ENCODE data around the gene TYROBP. TPM values are rescaled to one million over a fixed set of nuclear protein-coding genes. Genes with fewer than 3 reads are reported as not detected.
"Not testable (repeated sequence)": the region's sequence is repeated elsewhere in the genome, so short reads cannot be mapped to it uniquely, and the experiment has no call there.

The TYROBP gene
- not detected for total RNA-seq

GRCh38 chr19:35908010-35908441 lies at the start of gene TYROBP:
Gene TYROBP, minus strand, starts transcription at chr19:35908295. Its CDS starts 67 bp downstream, at chr19:35908228.
- Mint-ChIP-seq H3K9me3 (no peaks in the 10 kb centered on the region), H3K4me3 (no peak within 1 kb of the TSS), H3K4me1 (peaks cover 49% of the 10 kb centered on the region)

GRCh38 chr19:35957411-35957810 lies 49.3 kb upstream of the TYROBP start:
- H3K4me1 Mint-ChIP-seq, result peaks cover 25% of the 10 kb centered on the region
- not testable (repeated sequence) for DNase-seq, H3K9me3 Mint-ChIP-seq, H3K4me3 Mint-ChIP-seq, H3K27me3 Mint-ChIP-seq, H3K27ac Mint-ChIP-seq, H3K36me3 Mint-ChIP-seq

More at GRCh38 chr19:35908010-35908441, at the start of gene TYROBP:
- DNase-seq, result no peak
- Mint-ChIP-seq H3K27ac (no peak within 1 kb of the TSS), H3K36me3 (peaks cover 3% of the 10 kb centered on the region), H3K27me3 (no peaks in the 10 kb centered on the region)

DNA sequence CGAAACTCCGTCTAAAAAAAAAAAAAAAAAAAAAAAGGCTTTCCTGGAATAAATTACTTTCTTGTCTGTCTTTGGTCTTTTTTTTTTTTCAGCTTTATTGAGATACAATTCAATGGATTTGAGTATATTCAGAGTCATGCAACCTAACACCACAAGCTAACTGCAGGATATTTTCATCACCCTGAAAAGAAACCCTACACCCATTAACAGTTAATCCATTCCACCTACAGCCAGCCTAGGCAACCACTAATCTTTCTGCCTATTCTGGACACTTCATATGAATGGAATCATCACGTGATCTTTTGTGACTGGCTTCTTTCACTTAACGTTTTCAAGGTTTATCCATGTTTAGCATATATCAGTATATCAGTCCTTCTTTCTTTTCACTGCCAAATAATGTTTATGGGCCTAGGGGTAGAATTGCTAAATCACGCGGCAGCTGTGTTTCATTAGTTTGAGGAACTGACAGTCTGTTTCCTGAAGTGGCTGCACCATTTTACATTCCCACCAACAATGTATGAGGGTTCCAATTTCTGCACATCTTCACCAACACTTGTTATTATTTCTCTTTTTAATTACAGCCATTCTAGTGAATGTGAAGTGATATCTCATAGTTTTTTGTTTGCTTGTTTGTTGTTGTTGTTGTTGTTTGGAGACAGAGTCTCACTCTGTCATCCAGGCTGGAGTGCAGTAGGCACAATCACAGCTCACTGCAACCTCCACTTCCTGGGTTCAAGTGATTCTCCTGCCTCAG lies 48.0 kb upstream of the TYROBP start:
- peaks cover 3% of the 10 kb centered on the region for H3K9me3 Mint-ChIP-seq
- H3K4me1 Mint-ChIP-seq, result peaks cover 28% of the 10 kb centered on the region
- DNase-seq, result no peak
- no peak overlapping the region for H3K4me3 Mint-ChIP-seq
- peaks cover 5% of the 10 kb centered on the region for H3K27me3 Mint-ChIP-seq
- H3K27ac Mint-ChIP-seq, result no peak overlapping the region
- H3K36me3 Mint-ChIP-seq, result no peaks in the 10 kb centered on the region

GRCh38 chr19:35949131-35949530 lies 41.0 kb upstream of the TYROBP start:
- H3K4me3 Mint-ChIP-seq, result no peak overlapping the region
- H3K9me3 Mint-ChIP-seq, result no peaks in the 10 kb centered on the region
- H3K36me3 Mint-ChIP-seq, result no peaks in the 10 kb centered on the region
- H3K27ac Mint-ChIP-seq, result no peak overlapping the region
- H3K4me1 Mint-ChIP-seq, result peaks cover 18% of the 10 kb centered on the region
- H3K27me3 Mint-ChIP-seq, result no peaks in the 10 kb centered on the region
- no peak for DNase-seq

- Mint-ChIP-seq H3K36me3 (no peaks in the 10 kb centered on the region), H3K9me3 (no peaks in the 10 kb centered on the region), H3K27me3 (no peaks in the 10 kb centered on the region), H3K4me3 (no peak overlapping the region), H3K27ac (no peak overlapping the region), H3K4me1 (no peaks in the 10 kb centered on the region)
- no peak for DNase-seq
These were observed 38.1 kb upstream of the TYROBP start for GRCh38 chr19:35946203-35946602.

DNA sequence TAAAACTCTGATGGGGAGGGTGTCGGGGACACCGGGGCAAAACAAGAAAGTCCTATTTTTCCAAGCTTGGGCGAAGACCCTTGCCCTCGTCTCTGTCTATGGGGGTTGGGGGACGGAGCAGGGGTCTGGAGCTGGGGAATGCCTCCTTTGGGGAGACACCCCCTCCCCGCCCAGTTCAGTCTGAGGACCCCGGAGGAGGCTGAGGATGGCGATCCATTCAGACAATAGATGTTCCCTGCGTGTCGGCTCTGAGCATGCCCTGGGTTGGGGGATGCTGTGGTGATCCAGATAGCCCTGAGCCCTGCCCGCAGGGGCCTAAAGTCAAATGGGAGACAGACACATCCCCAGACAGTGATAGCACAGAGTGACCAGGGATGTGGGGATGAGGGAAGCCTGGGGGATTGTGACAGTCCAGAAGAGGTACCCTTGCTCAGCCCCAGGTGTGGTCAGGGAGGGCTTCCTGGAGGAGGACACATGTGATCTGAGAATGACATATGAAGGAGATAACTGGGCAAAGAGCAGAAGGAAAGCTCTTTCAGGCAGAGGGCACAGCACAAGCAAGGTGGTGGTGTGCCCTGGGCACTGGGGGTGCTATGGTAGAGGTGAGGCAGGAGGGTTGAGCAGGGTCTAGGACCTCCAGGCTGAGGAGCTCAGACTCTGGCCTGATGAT lies 37.2 kb upstream of the TYROBP start:
- Mint-ChIP-seq H3K4me3 (no peak overlapping the region), H3K9me3 (no peaks in the 10 kb centered on the region), H3K36me3 (no peaks in the 10 kb centered on the region), H3K27me3 (no peaks in the 10 kb centered on the region), H3K4me1 (no peaks in the 10 kb centered on the region), H3K27ac (no peak overlapping the region)
- DNase-seq, result no peak

DNA sequence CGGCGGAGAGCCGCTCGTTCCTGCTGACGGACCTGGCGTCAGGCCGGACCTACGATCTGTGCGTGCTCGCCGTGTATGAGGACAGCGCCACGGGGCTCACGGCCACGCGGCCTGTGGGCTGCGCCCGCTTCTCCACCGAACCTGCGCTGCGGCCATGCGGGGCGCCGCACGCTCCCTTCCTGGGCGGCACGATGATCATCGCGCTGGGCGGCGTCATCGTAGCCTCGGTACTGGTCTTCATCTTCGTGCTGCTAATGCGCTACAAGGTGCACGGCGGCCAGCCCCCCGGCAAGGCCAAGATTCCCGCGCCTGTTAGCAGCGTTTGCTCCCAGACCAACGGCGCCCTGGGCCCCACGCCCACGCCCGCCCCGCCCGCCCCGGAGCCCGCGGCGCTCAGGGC lies 36.5 kb upstream of the TYROBP start:
- Mint-ChIP-seq H3K9me3 (no peaks in the 10 kb centered on the region), H3K4me3 (no peak overlapping the region), H3K27me3 (no peaks in the 10 kb centered on the region), H3K36me3 (no peaks in the 10 kb centered on the region), H3K27ac (no peak overlapping the region), H3K4me1 (no peaks in the 10 kb centered on the region)
- DNase-seq, result no peak

DNA sequence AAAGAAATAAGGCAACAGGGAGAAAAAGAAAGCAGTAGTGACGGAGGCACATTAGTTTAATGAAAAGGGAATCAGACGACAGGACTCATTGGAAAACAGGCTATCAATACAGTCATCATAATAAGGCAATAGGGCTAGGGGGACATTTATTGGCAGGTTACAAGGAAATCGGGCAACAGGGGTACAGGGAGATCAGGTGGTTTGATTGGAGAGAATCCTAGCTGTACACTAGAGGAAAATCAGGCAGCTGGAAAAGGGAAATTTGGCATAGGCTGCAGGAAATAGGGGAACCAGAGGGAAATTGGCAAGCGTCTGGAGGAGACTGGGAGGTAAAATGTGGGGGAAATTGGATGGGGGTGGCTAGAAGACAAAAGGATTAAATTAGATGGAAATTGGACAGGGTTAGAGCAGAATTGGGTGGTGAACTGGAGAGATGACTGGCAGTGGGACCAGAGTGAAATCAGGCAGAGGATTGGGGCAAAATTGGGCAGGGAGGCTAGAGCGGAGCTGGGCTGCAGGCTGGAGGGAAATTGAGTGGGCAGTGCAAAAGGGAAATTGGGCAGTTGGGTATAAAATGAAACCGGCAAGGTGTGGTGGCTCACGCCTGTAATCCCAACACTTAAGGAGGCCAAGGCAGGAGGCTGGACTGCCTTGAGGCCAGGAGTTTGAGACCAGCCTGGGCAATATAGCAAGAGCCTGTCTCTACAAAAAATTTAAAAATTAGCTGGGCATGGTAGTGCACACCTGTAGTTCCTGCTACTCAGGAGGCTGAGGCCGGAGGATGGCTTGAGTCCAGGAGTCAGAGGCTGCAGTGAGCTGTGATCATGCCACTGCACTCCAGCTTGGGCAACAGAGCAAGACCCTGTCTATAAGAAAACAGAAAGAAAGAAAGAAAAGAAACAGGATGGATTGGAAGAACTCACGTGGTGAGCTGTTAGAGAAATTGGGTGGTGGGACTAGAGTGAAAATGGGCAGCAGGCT lies 35.5 kb upstream of the TYROBP start:
- no peaks in the 10 kb centered on the region for H3K36me3 Mint-ChIP-seq
- no peak overlapping the region for H3K4me3 Mint-ChIP-seq
- H3K27me3 Mint-ChIP-seq, result no peaks in the 10 kb centered on the region
- no peaks in the 10 kb centered on the region for H3K9me3 Mint-ChIP-seq
- H3K4me1 Mint-ChIP-seq, result peaks cover 3% of the 10 kb centered on the region
- DNase-seq, result no peak
- no peak overlapping the region for H3K27ac Mint-ChIP-seq

DNA sequence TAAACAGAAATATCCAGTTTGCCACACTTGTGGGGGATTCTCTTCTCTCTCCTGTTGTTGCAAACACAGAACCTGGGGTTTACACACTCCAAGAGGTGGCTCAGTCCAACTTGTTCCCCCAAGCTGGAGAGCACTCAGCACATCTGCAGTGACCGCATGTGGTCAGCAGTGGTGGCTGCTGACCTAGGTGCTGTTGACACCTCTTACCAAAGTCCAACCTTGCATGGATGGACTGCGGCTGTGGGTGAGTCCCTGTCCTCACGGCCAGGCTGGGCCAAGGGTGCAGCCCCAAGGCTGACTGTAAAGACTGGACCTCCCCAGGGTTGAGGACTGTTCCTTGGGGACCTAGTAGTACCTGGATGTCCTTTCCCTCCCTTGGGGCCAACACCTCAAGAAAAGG lies 34.1 kb upstream of the TYROBP start:
- no peak overlapping the region for H3K27ac Mint-ChIP-seq
- peaks cover 14% of the 10 kb centered on the region for H3K4me1 Mint-ChIP-seq
- no peaks in the 10 kb centered on the region for H3K9me3 Mint-ChIP-seq
- H3K4me3 Mint-ChIP-seq, result no peak overlapping the region
- DNase-seq, result no peak
- no peaks in the 10 kb centered on the region for H3K36me3 Mint-ChIP-seq
- H3K27me3 Mint-ChIP-seq, result no peaks in the 10 kb centered on the region

GRCh38 chr19:35940839-35941238 lies 32.7 kb upstream of the TYROBP start:
- no peak overlapping the region for H3K27ac Mint-ChIP-seq

DNA sequence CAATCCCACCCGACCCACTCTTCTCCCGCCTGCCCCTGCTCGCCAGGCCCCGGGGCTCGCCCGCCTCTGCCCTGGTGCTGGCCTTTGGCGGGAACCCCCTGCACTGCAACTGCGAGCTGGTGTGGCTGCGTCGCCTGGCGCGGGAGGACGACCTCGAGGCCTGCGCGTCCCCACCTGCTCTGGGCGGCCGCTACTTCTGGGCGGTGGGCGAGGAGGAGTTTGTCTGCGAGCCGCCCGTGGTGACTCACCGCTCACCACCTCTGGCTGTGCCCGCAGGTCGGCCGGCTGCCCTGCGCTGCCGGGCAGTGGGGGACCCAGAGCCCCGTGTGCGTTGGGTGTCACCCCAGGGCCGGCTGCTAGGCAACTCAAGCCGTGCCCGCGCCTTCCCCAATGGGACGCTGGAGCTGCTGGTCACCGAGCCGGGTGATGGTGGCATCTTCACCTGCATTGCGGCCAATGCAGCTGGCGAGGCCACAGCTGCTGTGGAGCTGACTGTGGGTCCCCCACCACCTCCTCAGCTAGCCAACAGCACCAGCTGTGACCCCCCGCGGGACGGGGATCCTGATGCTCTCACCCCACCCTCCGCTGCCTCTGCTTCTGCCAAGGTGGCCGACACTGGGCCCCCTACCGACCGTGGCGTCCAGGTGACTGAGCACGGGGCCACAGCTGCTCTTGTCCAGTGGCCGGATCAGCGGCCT lies 32.1 kb upstream of the TYROBP start:
- Mint-ChIP-seq H3K27me3 (no peaks in the 10 kb centered on the region), H3K4me3 (no peak overlapping the region), H3K4me1 (peaks cover 19% of the 10 kb centered on the region), H3K36me3 (no peaks in the 10 kb centered on the region), H3K27ac (no peak overlapping the region), H3K9me3 (no peaks in the 10 kb centered on the region)
- no peak for DNase-seq

More at GRCh38 chr19:35940839-35941238, 32.7 kb upstream of the TYROBP start:
- Mint-ChIP-seq H3K4me1 (peaks cover 19% of the 10 kb centered on the region), H3K27me3 (no peaks in the 10 kb centered on the region), H3K9me3 (no peaks in the 10 kb centered on the region), H3K4me3 (no peak overlapping the region), H3K36me3 (no peaks in the 10 kb centered on the region)
- no peak for DNase-seq

DNA sequence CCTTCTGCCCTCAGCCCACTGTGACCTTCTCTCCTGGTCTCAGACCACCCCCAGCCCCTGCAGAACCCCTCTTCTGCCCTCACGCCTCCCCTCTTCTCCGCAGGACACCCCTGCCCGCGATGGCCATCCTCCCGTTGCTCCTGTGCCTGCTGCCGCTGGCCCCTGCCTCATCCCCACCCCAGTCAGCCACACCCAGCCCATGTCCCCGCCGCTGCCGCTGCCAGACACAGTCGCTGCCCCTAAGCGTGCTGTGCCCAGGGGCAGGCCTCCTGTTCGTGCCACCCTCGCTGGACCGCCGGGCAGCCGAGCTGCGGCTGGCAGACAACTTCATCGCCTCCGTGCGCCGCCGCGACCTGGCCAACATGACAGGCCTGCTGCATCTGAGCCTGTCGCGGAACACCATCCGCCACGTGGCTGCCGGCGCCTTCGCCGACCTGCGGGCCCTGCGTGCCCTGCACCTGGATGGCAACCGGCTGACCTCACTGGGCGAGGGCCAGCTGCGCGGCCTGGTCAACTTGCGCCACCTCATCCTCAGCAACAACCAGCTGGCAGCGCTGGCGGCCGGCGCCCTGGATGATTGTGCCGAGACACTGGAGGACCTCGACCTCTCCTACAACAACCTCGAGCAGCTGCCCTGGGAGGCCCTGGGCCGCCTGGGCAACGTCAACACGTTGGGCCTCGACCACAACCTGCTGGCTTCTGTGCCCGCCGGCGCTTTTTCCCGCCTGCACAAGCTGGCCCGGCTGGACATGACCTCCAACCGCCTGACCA lies 31.4 kb upstream of the TYROBP start:
- no peak overlapping the region for H3K4me3 Mint-ChIP-seq
- H3K4me1 Mint-ChIP-seq, result peaks cover 19% of the 10 kb centered on the region
- H3K9me3 Mint-ChIP-seq, result no peaks in the 10 kb centered on the region
- H3K27ac Mint-ChIP-seq, result no peak overlapping the region
- H3K36me3 Mint-ChIP-seq, result no peaks in the 10 kb centered on the region
- DNase-seq, result no peak
- no peaks in the 10 kb centered on the region for H3K27me3 Mint-ChIP-seq

DNA sequence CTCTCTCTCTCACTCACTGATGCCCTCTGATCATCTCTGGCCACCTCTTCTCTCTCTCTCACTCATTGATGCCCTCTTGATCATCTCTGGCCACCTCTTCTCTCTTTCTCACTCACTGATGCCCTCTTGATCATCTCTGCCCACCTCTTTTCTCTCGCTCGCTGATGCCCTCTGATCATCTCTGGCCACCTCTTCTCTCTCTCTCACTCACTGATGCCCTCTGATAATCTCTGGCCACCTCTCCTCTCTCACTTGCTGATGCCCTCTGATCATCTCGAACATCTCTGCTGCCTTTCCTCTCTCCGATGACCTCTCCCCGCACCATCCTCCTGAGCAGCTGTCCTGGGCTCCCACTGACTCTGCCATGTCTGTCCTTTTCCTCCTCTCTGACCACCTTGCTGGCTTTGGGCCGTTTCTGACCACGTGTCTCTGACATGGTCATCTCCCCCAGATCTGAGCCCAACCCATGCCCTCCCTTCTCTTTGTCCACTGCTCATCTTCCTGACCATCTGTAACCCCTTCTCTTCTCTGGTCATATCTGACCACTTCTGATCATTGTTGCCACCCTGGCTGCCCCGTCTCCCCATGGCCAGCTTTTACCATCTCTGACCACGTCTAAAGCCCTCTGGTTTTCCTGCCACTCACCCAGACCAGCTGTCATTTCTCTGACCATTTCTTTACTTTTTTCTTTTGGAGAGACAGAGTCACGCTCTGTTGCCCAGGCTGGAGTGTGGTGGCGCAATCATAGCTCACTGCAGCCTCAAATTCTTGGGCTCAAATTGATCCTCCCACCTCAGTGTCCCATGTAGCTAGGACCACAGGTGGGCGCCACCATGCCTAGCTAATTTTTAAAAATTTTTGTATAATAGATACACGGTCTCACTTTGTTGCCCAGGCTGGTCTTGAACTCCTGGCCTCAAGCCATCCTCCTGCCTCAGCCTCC lies 30.5 kb upstream of the TYROBP start:
- no peak overlapping the region for H3K27ac Mint-ChIP-seq
- no peaks in the 10 kb centered on the region for H3K36me3 Mint-ChIP-seq
- H3K27me3 Mint-ChIP-seq, result no peaks in the 10 kb centered on the region
- peak overlapping the region; percentile 63 for H3K4me3 Mint-ChIP-seq
- DNase-seq, result no peak
- H3K4me1 Mint-ChIP-seq, result peaks cover 19% of the 10 kb centered on the region
- no peaks in the 10 kb centered on the region for H3K9me3 Mint-ChIP-seq

Measured in activated naive CD8-positive, alpha-beta T cell treated with anti-CD3 and anti-CD28 coated beads for 36 hours (primary cell).